Right lobe of liver (tissue), 4 donors: ENCODE results near the gene MYL9.

Experiments
- CTCF ChIP-seq, 4 donors: fragments of 200-600 bp in 3 of 4; fragments of 450-650 bp in 1 of 4; IDR thresholded peaks; one replicate each; pipeline versions ENCODE4 v1.5.1 to v1.8.0; 2016 to 2022; ENCODE audit warnings: antibody characterized with exemption in 4 of 4, mild to moderate bottlenecking in 2 of 4
- POLR2A ChIP-seq: fragments of 450-650 bp; IDR thresholded peaks from one replicate; pipeline ENCODE4 v1.6.1; 2017; ENCODE audit warnings: antibody characterized with exemption, mild to moderate bottlenecking
- donor health status: DM: no; HTN: no; CAD: no.
- donor health status: DM: no; HTN: no; CAD: no.
- donor health status: DM: no; HTN: yes; CAD: no.

- TF ChIP-seq CTCF (IDR thresholded peaks at IDR 0.05) (no peak), POLR2A (no peak)
Measured at GRCh38 chr20:36504295-36504694, 37.0 kb upstream of the MYL9 start.
